Transverse colon (tissue), 4 donors: ENCODE measurements around the gene SSH2. TPM values are rescaled to one million over a fixed set of nuclear protein-coding genes. Genes with fewer than 3 reads are reported as not detected.
A peak's percentile ranks its signal among the peaks of the same experiment; 100 is the strongest.

ENCODE experiments used
- DNase-seq: peaks from one replicate; pipeline ENCODE4 v3.0.0-alpha.2; 2019
- H3K27ac ChIP-seq, 4 donors: fragments of 200-600 bp; sonication (generic); 2 replicates each; pipeline ENCODE4 v1.5.1; 2016 to 2018; ENCODE audit warnings: inconsistent platforms in 4 of 4
- H3K27me3 ChIP-seq: fragments of 200-600 bp; sonication (generic); 2 replicates; pipeline ENCODE4 v1.5.1; 2017; ENCODE audit warnings: inconsistent platforms
- H3K36me3 ChIP-seq, 4 donors: fragments of 200-600 bp; sonication (generic); 2 replicates each; pipeline ENCODE4 v1.5.1; 2017 to 2019; ENCODE audit warnings: inconsistent platforms in 4 of 4
- H3K4me1 ChIP-seq, 4 donors: fragments of 200-600 bp; sonication (generic); 2 replicates each; pipeline ENCODE4 v1.5.1; 2017 to 2020; ENCODE audit warnings: inconsistent platforms in 4 of 4
- H3K4me3 ChIP-seq, 4 donors: fragments of 200-600 bp; sonication (generic); 1 replicate in 1 of 4; 2 replicates in 3 of 4; pipeline versions ENCODE4 v1.5.1 to v1.6.1; 2017 to 2019; ENCODE audit warnings: inconsistent platforms in 4 of 4
- H3K9me3 ChIP-seq, 2 donors: fragments of 200-600 bp; sonication (generic); 2 replicates each; pipeline ENCODE4 v1.5.1; 2017 to 2019; ENCODE audit warnings: inconsistent platforms in 2 of 2
- CTCF ChIP-seq, 5 experiments: fragments of 200-600 bp in 3 of 5; fragments of 450-650 bp in 2 of 5; sonication (generic) in 3 of 5; IDR thresholded peaks; 1 replicate in 2 of 5; 2 replicates in 3 of 5; pipeline ENCODE4 v1.5.1; 2016 to 2017; ENCODE audit warnings: antibody characterized with exemption in 5 of 5, inconsistent platforms in 3 of 5, mild to moderate bottlenecking in 2 of 5, moderate library complexity in 1 of 5
- EP300 ChIP-seq: sonication (generic); formaldehyde crosslinking; IDR thresholded peaks from one replicate; pipeline ENCODE4 v1.6.1; 2017; ENCODE audit warnings: antibody characterized with exemption, low read depth
- POLR2A ChIP-seq: fragments of 450-650 bp; IDR thresholded peaks from one replicate; pipeline ENCODE4 v1.6.1; 2016; ENCODE audit warnings: antibody characterized with exemption, mild to moderate bottlenecking, moderate library complexity
- POLR2AphosphoS5 ChIP-seq, 3 donors: sonication (generic); formaldehyde crosslinking; IDR thresholded peaks; one replicate each; pipeline ENCODE4 v1.6.1; 2016; ENCODE audit warnings: antibody characterized with exemption in 3 of 3
- whole genome bisulfite sequencing, 2 donors: methylation state at CpG; one replicate each; pipeline ENCODE4 v1.1.5; 2018; ENCODE audit warnings: low coverage in 1 of 2; 5-methylcytosine and 5-hydroxymethylcytosine counted together
- in situ Hi-C, 4 donors: fragments of 200-750 bp; cut with MboI; loops; one replicate each; pipeline versions ENCODE4 v1.15.0 to v1.15.1; 2017; ENCODE audit warnings: low sequenced_read_pairs in 3 of 4, low pct_ligation_motif_present in 1 of 4, low pct_unique_long_range_greater_than_20kb in 1 of 4
- intact Hi-C: fragments of 100-400 bp; cut with DNase I; formaldehyde crosslinking; loops from one replicate; pipeline ENCODE4 v1.15.1; 2023; ENCODE audit warnings: low total_unique reads
- total RNA-seq, 4 donors: library from RNA; depleted of rRNA; stranded (reverse); fragments of >200 nt; gene quantifications; one replicate each; pipeline ENCODE4 v1.1.0, GENCODE V29; 2016

Gene SSH2
- total RNA-seq, 4 donors from 2014 or later, result 15.3 to 99.9 (median 46.0) TPM

- 76% methylated on average over 7 of the region's 7 CpGs; no CpG with 5 or more reads in 1 of the 2 donors for WGBS, 2 donors
- no peaks in the 10 kb centered on the region for H3K9me3 ChIP-seq
These were observed 92.5 kb downstream of the SSH2 start for GRCh38 chr17:29837531-29837930.

GRCh38 chr17:29836643-29837042, 93.4 kb downstream of the SSH2 start:
- no peak for TF ChIP-seq POLR2A
- no peak for TF ChIP-seq POLR2AphosphoS5 (IDR thresholded peaks at IDR 0.05)
- TF ChIP-seq CTCF (IDR thresholded peaks at IDR 0.05), result no peak
- TF ChIP-seq EP300, result no peak
- DNase-seq, result no peak
- peaks cover 4 to 22% (median 12%) of the 10 kb centered on the region in 4 donors for H3K4me1 ChIP-seq
- no peaks in the 10 kb centered on the region for H3K9me3 ChIP-seq
- peak overlapping the region in 3 of 4 donors; percentile 1 to 60 (median 40) for H3K27ac ChIP-seq
- H3K27me3 ChIP-seq, result no peaks in the 10 kb centered on the region
- H3K36me3 ChIP-seq, result no peaks in the 10 kb centered on the region
- in situ Hi-C loops (no loop called here), intact Hi-C loops (no loop called here)
- H3K4me3 ChIP-seq, result no peak overlapping the region
- WGBS, 2 donors, result 73% methylated on average over 2 to 5 of the region's 5 CpGs

More at GRCh38 chr17:29837531-29837930, 92.5 kb downstream of the SSH2 start:
- Histone ChIP-seq H3K4me3 (no peak overlapping the region), H3K27me3 (no peaks in the 10 kb centered on the region), H3K36me3 (no peaks in the 10 kb centered on the region), H3K4me1 (peaks cover 4 to 22% (median 12%) of the 10 kb centered on the region in 4 donors), H3K27ac (no peak overlapping the region)
- no peak for TF ChIP-seq EP300
- TF ChIP-seq POLR2AphosphoS5 (IDR thresholded peaks at IDR 0.05), result no peak
- TF ChIP-seq CTCF (IDR thresholded peaks at IDR 0.05), result no peak
- TF ChIP-seq POLR2A, result no peak
- no peak for DNase-seq
- in situ Hi-C loops, result no loop called here
- intact Hi-C loops, result no loop called here

GRCh38 chr17:29835435-29836351, 94.3 kb downstream of the SSH2 start:
- Histone ChIP-seq H3K36me3 (no peaks in the 10 kb centered on the region), H3K4me3 (no peak overlapping the region), H3K27ac (peak overlapping the region; percentile 40 to 65 (median 57)), H3K4me1 (peaks cover 4 to 22% (median 9%) of the 10 kb centered on the region in 4 donors), H3K27me3 (no peaks in the 10 kb centered on the region), H3K9me3 (no peaks in the 10 kb centered on the region)
- intact Hi-C loops (no loop called here), in situ Hi-C loops (no loop called here)
- WGBS, 2 donors, result 55 to 60% methylated on average over 4 to 10 of the region's 10 CpGs
- peak; percentile 39 for DNase-seq
- TF ChIP-seq POLR2AphosphoS5 (IDR thresholded peaks at IDR 0.05) (peak in 1 of 3 donors; percentile 36), CTCF (IDR thresholded peaks at IDR 0.05) (peak in 1 of 5 experiments; percentile 11), EP300 (no peak)

- 88 to 100% methylated on average over 1 of the region's 1 CpG for WGBS, 2 donors
- no peak for DNase-seq
These were observed 96.2 kb downstream of the SSH2 start for GRCh38 chr17:29833801-29834200.

More at GRCh38 chr17:29833801-29834200, 96.2 kb downstream of the SSH2 start:
- intact Hi-C loops (no loop called here), in situ Hi-C loops (no loop called here)
- no peaks in the 10 kb centered on the region for H3K36me3 ChIP-seq
- no peak overlapping the region for H3K4me3 ChIP-seq
- H3K4me1 ChIP-seq, result peaks cover 4 to 29% (median 9%) of the 10 kb centered on the region in 4 donors
- no peak overlapping the region for H3K27ac ChIP-seq
- no peaks in the 10 kb centered on the region for H3K27me3 ChIP-seq
- no peaks in the 10 kb centered on the region for H3K9me3 ChIP-seq
- no peak for TF ChIP-seq POLR2AphosphoS5 (IDR thresholded peaks at IDR 0.05)
- TF ChIP-seq CTCF (IDR thresholded peaks at IDR 0.05), result no peak
- TF ChIP-seq POLR2A, result no peak
- TF ChIP-seq EP300, result no peak
